Dedifferentiated amniotic fluid mesenchymal stem cell (primary cell): Measurements from ENCODE around the gene INAFM2.
A peak's percentile ranks its signal among the peaks of the same experiment; 100 is the strongest.

Source experiments
- DNase-seq: peaks from one replicate; pipeline ENCODE4 v3.0.0-alpha.2; 2016; ENCODE audit errors: extremely low spot score

The INAFM2 gene

GRCh38 chr15:40323239-40323952 lies at the start of gene INAFM2:
Gene INAFM2 (plus strand): TSS chr15:40323692. CDS start chr15:40324056, 364 bp downstream.
- DNase-seq = peak; percentile 63

- peak; percentile 83 for DNase-seq
Measured at GRCh38 chr15:40274350-40275274, 48.9 kb upstream of the INAFM2 start.

- DNase-seq = no peak
Measured at GRCh38 chr15:40275523-40275922, 48.0 kb upstream of the INAFM2 start.

- no peak for DNase-seq
Measured at GRCh38 chr15:40275954-40276353, 47.5 kb upstream of the INAFM2 start.

- no peak for DNase-seq
Measured at GRCh38 chr15:40276927-40277326, 46.6 kb upstream of the INAFM2 start.

GRCh38 chr15:40277471-40277870 lies 46.0 kb upstream of the INAFM2 start:
- no peak for DNase-seq

GRCh38 chr15:40278026-40278425 lies 45.5 kb upstream of the INAFM2 start:
- DNase-seq = no peak

- peak; percentile 15 for DNase-seq
Measured at GRCh38 chr15:40279437-40280141, 43.9 kb upstream of the INAFM2 start.

GRCh38 chr15:40280260-40281056 lies 43.0 kb upstream of the INAFM2 start:
- no peak for DNase-seq

GRCh38 chr15:40281057-40281800 lies 42.3 kb upstream of the INAFM2 start:
- DNase-seq = no peak

GRCh38 chr15:40281801-40282146 lies 41.7 kb upstream of the INAFM2 start:
- no peak for DNase-seq

GRCh38 chr15:40282147-40282868 lies 41.2 kb upstream of the INAFM2 start:
- no peak for DNase-seq

- DNase-seq = no peak
Measured at GRCh38 chr15:40282869-40283614, 40.5 kb upstream of the INAFM2 start, which contains the start of gene ANKRD63. Gene ANKRD63 (minus strand): TSS chr15:40283064. CDS start chr15:40282586, 478 bp downstream.

- no peak for DNase-seq
Measured at GRCh38 chr15:40283615-40284300, 39.7 kb upstream of the INAFM2 start.

GRCh38 chr15:40285151-40285550 lies 38.3 kb upstream of the INAFM2 start:
- DNase-seq = peak; percentile 32

- no peak for DNase-seq
Measured at GRCh38 chr15:40285554-40286011, 37.9 kb upstream of the INAFM2 start.

GRCh38 chr15:40286061-40286532 lies 37.4 kb upstream of the INAFM2 start:
- DNase-seq = no peak

- DNase-seq = no peak
Measured at GRCh38 chr15:40286794-40287193, 36.7 kb upstream of the INAFM2 start.
